ENCODE measurements around the gene PACS2.

Gene PACS2

GRCh38 chr14:105387530-105387922 lies 73.0 kb downstream of the PACS2 start:
- no peak for TF ChIP-seq CTCF (IDR thresholded peaks at IDR 0.05; ENCODE audit: insufficient read depth, missing control alignments)
- no peak for FAIRE-seq
- DNase-seq (ENCODE audit: insufficient read length, low spot score): no peak

- TF ChIP-seq CTCF (IDR thresholded peaks at IDR 0.05; ENCODE audit: insufficient read depth, missing control alignments): no peak
- DNase-seq (ENCODE audit: insufficient read length, low spot score) (no peak), FAIRE-seq (no peak)
Measured at GRCh38 chr14:105388110-105388951, 73.8 kb downstream of the PACS2 start.

- FAIRE-seq: no peak
- DNase-seq (ENCODE audit: insufficient read length, low spot score): no peak
- no peak for TF ChIP-seq CTCF (IDR thresholded peaks at IDR 0.05; ENCODE audit: insufficient read depth, missing control alignments)
Measured at GRCh38 chr14:105388976-105389375, 74.4 kb downstream of the PACS2 start.

GRCh38 chr14:105389534-105389933 lies 75.0 kb downstream of the PACS2 start:
- TF ChIP-seq CTCF (IDR thresholded peaks at IDR 0.05; ENCODE audit: insufficient read depth, missing control alignments): no peak
- no peak for FAIRE-seq
- DNase-seq (ENCODE audit: insufficient read length, low spot score): no peak

- no peak for DNase-seq (ENCODE audit: insufficient read length, low spot score)
- FAIRE-seq: no peak
- no peak for TF ChIP-seq CTCF (IDR thresholded peaks at IDR 0.05; ENCODE audit: insufficient read depth, missing control alignments)
Measured at GRCh38 chr14:105389976-105390848, 75.7 kb downstream of the PACS2 start.

GRCh38 chr14:105390849-105391500 lies 76.4 kb downstream of the PACS2 start:
- FAIRE-seq (no peak), DNase-seq (ENCODE audit: insufficient read length, low spot score) (no peak)
- TF ChIP-seq CTCF (IDR thresholded peaks at IDR 0.05; ENCODE audit: insufficient read depth, missing control alignments): no peak

Measured in D721Med (cell line).